Measurements from ENCODE around the gene POFUT1.

Gene POFUT1

DNA sequence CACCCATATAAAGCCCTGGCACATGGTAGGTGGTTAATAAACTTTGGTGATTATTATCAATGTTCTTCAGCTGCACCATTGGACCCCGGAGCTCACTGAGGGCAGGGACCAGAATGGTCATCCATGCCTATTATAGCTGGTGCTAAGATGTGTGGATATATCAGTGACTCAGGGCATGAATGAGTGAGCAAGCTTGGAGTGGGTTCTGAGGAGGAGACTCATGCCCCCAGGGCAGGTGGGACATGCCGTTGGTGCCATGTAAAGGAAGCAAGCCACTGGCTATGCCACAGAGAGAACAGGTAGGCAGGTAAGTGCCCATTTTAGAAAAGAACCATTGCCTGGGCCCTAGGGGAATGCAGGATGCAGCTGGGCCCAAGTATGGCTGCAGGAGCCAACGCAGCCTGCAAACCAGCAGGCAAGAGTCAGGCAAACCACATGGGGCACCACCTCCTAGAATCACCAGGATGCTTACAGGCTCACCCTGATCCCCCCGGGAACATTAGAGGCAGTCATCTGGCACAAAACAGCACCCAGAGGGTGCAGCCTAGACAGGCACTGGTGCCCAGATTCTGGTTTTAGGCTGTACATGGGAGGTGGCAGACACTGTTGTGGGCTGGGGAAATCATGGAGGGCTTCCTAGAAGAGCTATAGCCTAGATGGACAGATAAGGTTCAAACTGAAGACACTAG lies 23.6 kb upstream of the POFUT1 start:
- TF ChIP-seq ZNF624 (tag by site-specific recombination; IDR thresholded peaks at IDR 0.05) (no peak), GFI1B (tag by site-specific recombination; IDR thresholded peaks at IDR 0.05) (no peak), ZBTB10 (tag by site-specific recombination; IDR thresholded peaks at IDR 0.05) (no peak), ZNF660 (tag by site-specific recombination; IDR thresholded peaks at IDR 0.05) (no peak), ZNF558 (tag by site-specific recombination; IDR thresholded peaks at IDR 0.05) (no peak), ZNF777 (tag by site-specific recombination; IDR thresholded peaks at IDR 0.05; ENCODE audit: borderline replicate concordance) (no peak), ZNF274 (IDR thresholded peaks at IDR 0.05; ENCODE audit: low read length) (no peak), ZNF274 (tag by site-specific recombination; IDR thresholded peaks at IDR 0.05; ENCODE audit: borderline replicate concordance) (no peak), ZNF140 (tag by site-specific recombination; IDR thresholded peaks at IDR 0.05) (no peak), ZIC2 (tag by site-specific recombination; IDR thresholded peaks at IDR 0.05) (no peak), SP7 (tag by site-specific recombination; IDR thresholded peaks at IDR 0.05) (no peak), ZBTB48 (tag by site-specific recombination; IDR thresholded peaks at IDR 0.05) (no peak), ZNF830 (tag by site-specific recombination; IDR thresholded peaks at IDR 0.05; ENCODE audit: low read depth) (no peak), ZNF585B (tag by site-specific recombination; IDR thresholded peaks at IDR 0.05) (no peak), ZNF133 (tag by site-specific recombination; IDR thresholded peaks at IDR 0.05) (no peak), PBX3 (CRISPR knock-in tag; IDR thresholded peaks at IDR 0.05) (no peak), ZNF548 (tag by site-specific recombination; IDR thresholded peaks at IDR 0.05) (no peak), KLF8 (tag by site-specific recombination; IDR thresholded peaks at IDR 0.05) (no peak)
- TF ChIP-seq, protein P1, sequence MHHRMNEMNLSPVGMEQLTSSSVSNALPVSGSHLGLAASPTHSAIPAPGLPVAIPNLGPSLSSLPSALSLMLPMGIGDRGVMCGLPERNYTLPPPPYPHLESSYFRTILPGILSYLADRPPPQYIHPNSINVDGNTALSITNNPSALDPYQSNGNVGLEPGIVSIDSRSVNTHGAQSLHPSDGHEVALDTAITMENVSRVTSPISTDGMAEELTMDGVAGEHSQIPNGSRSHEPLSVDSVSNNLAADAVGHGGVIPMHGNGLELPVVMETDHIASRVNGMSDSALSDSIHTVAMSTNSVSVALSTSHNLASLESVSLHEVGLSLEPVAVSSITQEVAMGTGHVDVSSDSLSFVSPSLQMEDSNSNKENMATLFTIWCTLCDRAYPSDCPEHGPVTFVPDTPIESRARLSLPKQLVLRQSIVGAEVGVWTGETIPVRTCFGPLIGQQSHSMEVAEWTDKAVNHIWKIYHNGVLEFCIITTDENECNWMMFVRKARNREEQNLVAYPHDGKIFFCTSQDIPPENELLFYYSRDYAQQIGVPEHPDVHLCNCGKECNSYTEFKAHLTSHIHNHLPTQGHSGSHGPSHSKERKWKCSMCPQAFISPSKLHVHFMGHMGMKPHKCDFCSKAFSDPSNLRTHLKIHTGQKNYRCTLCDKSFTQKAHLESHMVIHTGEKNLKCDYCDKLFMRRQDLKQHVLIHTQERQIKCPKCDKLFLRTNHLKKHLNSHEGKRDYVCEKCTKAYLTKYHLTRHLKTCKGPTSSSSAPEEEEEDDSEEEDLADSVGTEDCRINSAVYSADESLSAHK (tag by site-specific recombination; IDR thresholded peaks at IDR 0.05) = no peak
- CTCF ChIA-PET = no interaction called here
- Histone ChIP-seq H3K36me3 (ENCODE audit: control insufficient read depth in 2 of 2, insufficient read depth in 1 of 2, low read length in 2 of 2) (no peaks in the 10 kb centered on the region), H3K4me3 (ENCODE audit: low read depth, low read length) (no peak overlapping the region), H3K4me1 (ENCODE audit: control insufficient read depth, insufficient read depth, low read length) (no peaks in the 10 kb centered on the region), H3K27ac (ENCODE audit: extremely low read depth, low read depth, low read length) (no peak overlapping the region), H3K9me3 (ENCODE audit: control insufficient read depth, insufficient read depth, low read depth, low read length) (no peaks in the 10 kb centered on the region)
- POLR2A ChIA-PET = no interaction called here

- POLR2A ChIA-PET = no interaction called here
- H3K4me1 ChIP-seq (ENCODE audit: control insufficient read depth, insufficient read depth, low read length) = no peaks in the 10 kb centered on the region
- TF ChIP-seq ZNF791 (tag by site-specific recombination; IDR thresholded peaks at IDR 0.05) (no peak), ZNF292 (tag by site-specific recombination; IDR thresholded peaks at IDR 0.05; ENCODE audit: borderline replicate concordance, low read depth) (no peak), ZBTB8A (tag by site-specific recombination; IDR thresholded peaks at IDR 0.05) (no peak), ZNF529 (tag by site-specific recombination; IDR thresholded peaks at IDR 0.05; ENCODE audit: insufficient replicate concordance) (no peak), ZNF302 (tag by site-specific recombination; IDR thresholded peaks at IDR 0.05; ENCODE audit: low read depth) (no peak), ZNF311 (tag by site-specific recombination; IDR thresholded peaks at IDR 0.05; ENCODE audit: borderline replicate concordance) (no peak), ZNF654 (tag by site-specific recombination; IDR thresholded peaks at IDR 0.05; ENCODE audit: low read depth) (no peak), ZNF335 (tag by site-specific recombination; conservative IDR thresholded peaks at IDR 0.05) (no peak), BCL11A (tag by site-specific recombination; IDR thresholded peaks at IDR 0.05; ENCODE audit: low read depth) (no peak), PRDM1 (tag by site-specific recombination; IDR thresholded peaks at IDR 0.05) (no peak)
These were observed 22.6 kb upstream of the POFUT1 start for GRCh38 chr20:32184961-32185603.

More at GRCh38 chr20:32184961-32185603, 22.6 kb upstream of the POFUT1 start:
- Histone ChIP-seq H3K27ac (ENCODE audit: extremely low read depth, low read depth, low read length) (no peak overlapping the region), H3K36me3 (ENCODE audit: control insufficient read depth in 2 of 2, insufficient read depth in 1 of 2, low read length in 2 of 2) (peaks cover 0 to 4% of the 10 kb centered on the region in 2 experiments; a peak in 1 of 3 replicates), H3K4me3 (ENCODE audit: low read depth, low read length) (no peak overlapping the region), H3K9me3 (ENCODE audit: control insufficient read depth, insufficient read depth, low read depth, low read length) (no peaks in the 10 kb centered on the region)
- CTCF ChIA-PET = no interaction called here
